H9 (cell line): Measurements from ENCODE around the gene FOXJ3. TPM values are rescaled to one million over a fixed set of nuclear protein-coding genes. Genes with fewer than 3 reads are reported as not detected.

Experiments used
- DNase-seq: peaks from one replicate; pipeline ENCODE4 v3.0.0-alpha.2; 2017
- H2AFZ ChIP-seq: one replicate; pipeline ENCODE4 v1.6.1; 2013; ENCODE audit warnings: mild to moderate bottlenecking, low read length, control low read depth, moderate library complexity
- H2AK5ac ChIP-seq: 2 replicates; pipeline ENCODE4 v1.6.1; 2013; ENCODE audit warnings: low read length, control low read depth, mixed read lengths; ENCODE audit not compliant: insufficient read length
- H2BK120ac ChIP-seq: one replicate; pipeline ENCODE4 v1.6.1; 2013; ENCODE audit warnings: low read depth, mild to moderate bottlenecking, low read length, control low read depth, inconsistent platforms; ENCODE audit not compliant: poor library complexity, severe bottlenecking
- H2BK12ac ChIP-seq: 2 replicates; pipeline ENCODE4 v1.6.1; 2013; ENCODE audit warnings: low read length, control low read depth, mixed read lengths, low read depth; ENCODE audit not compliant: insufficient read length
- H2BK15ac ChIP-seq: 2 replicates; pipeline ENCODE4 v1.6.1; 2013; ENCODE audit warnings: low read depth, low read length, control low read depth
- H2BK20ac ChIP-seq: one replicate; pipeline ENCODE4 v1.6.1; 2013; ENCODE audit warnings: low read depth, mild to moderate bottlenecking, low read length, control low read depth, inconsistent platforms; ENCODE audit not compliant: poor library complexity, severe bottlenecking
- H2BK5ac ChIP-seq: 2 replicates; pipeline ENCODE4 v1.6.1; 2013; ENCODE audit warnings: low read length, control low read depth, mixed read lengths; ENCODE audit not compliant: insufficient read length
- H3K14ac ChIP-seq: 2 replicates; pipeline ENCODE4 v1.6.1; 2013; ENCODE audit warnings: low read length, control low read depth; ENCODE audit not compliant: insufficient read depth
- H3K18ac ChIP-seq: 2 replicates; pipeline ENCODE4 v1.6.1; 2013; ENCODE audit warnings: low read depth, mild to moderate bottlenecking, mixed read lengths, low read length, control low read depth; ENCODE audit not compliant: insufficient read length
- H3K23ac ChIP-seq: 2 replicates; pipeline ENCODE4 v1.6.1; 2013; ENCODE audit warnings: low read length, control low read depth, mixed read lengths, low read depth; ENCODE audit not compliant: insufficient read length
- H3K23me2 ChIP-seq: 2 replicates; pipeline ENCODE4 v1.6.1; 2013; ENCODE audit warnings: low read depth, mild to moderate bottlenecking, mixed read lengths, low read length, control low read depth; ENCODE audit not compliant: insufficient read length, poor library complexity, severe bottlenecking
- H3K27ac ChIP-seq: 2 replicates; pipeline ENCODE4 v1.5.1; 2013; ENCODE audit warnings: low read length, control low read depth, mixed read lengths, low read depth; ENCODE audit not compliant: insufficient read length
- H3K27me3 ChIP-seq: 2 replicates; pipeline ENCODE4 v1.6.1; 2013; ENCODE audit warnings: low read length, control low read depth, inconsistent platforms; ENCODE audit not compliant: insufficient read depth
- H3K4ac ChIP-seq: 2 replicates; pipeline ENCODE4 v1.6.1; 2013; ENCODE audit warnings: low read depth, mild to moderate bottlenecking, control low read depth, inconsistent platforms, low read length, moderate library complexity
- H3K4me1 ChIP-seq: 2 replicates; pipeline ENCODE4 v1.6.1; 2013; ENCODE audit warnings: low read length, control low read depth, inconsistent platforms; ENCODE audit not compliant: insufficient read depth
- H3K4me2 ChIP-seq: 2 replicates; pipeline ENCODE4 v1.6.1; 2013; ENCODE audit warnings: low read length, control low read depth, mixed read lengths; ENCODE audit not compliant: insufficient read length, insufficient read depth
- H3K56ac ChIP-seq: 2 replicates; pipeline ENCODE4 v1.6.1; 2013; ENCODE audit warnings: low read depth, mild to moderate bottlenecking, mixed read lengths, low read length, control low read depth; ENCODE audit not compliant: insufficient read length
- H3K79me1 ChIP-seq: 2 replicates; pipeline ENCODE4 v1.6.1; 2013; ENCODE audit warnings: low read depth, mild to moderate bottlenecking, moderate library complexity, low read length, control low read depth, inconsistent platforms; ENCODE audit not compliant: insufficient read depth, poor library complexity, severe bottlenecking
- H3K79me2 ChIP-seq: 2 replicates; pipeline ENCODE4 v1.6.1; 2013; ENCODE audit warnings: low read length, control low read depth, inconsistent platforms; ENCODE audit not compliant: insufficient read depth
- H3K9ac ChIP-seq: 2 replicates; pipeline ENCODE4 v1.6.1; 2013; ENCODE audit warnings: low read length, control low read depth, mixed read lengths; ENCODE audit not compliant: insufficient read length; ENCODE audit errors: extremely low read depth
- H3K9me3 ChIP-seq: one replicate; pipeline ENCODE4 v1.6.1; 2013; ENCODE audit warnings: low read depth, low read length, inconsistent platforms; ENCODE audit not compliant: control insufficient read depth
- H3T11ph ChIP-seq: one replicate; pipeline ENCODE4 v1.6.1; 2013; ENCODE audit warnings: mild to moderate bottlenecking, low read length, control low read depth, inconsistent platforms
- H4K20me1 ChIP-seq: one replicate; pipeline ENCODE4 v1.6.1; 2013; ENCODE audit not compliant: control insufficient read depth, insufficient read length, insufficient read depth
- H4K5ac ChIP-seq: 2 replicates; pipeline ENCODE4 v1.6.1; 2013; ENCODE audit warnings: low read depth, mild to moderate bottlenecking, mixed read lengths, low read length, control low read depth; ENCODE audit not compliant: insufficient read length
- H4K8ac ChIP-seq: replicated peaks from 2 replicates; pipeline ENCODE4 v1.6.1; 2013; ENCODE audit warnings: low read length, control low read depth, mixed read lengths, low read depth; ENCODE audit not compliant: insufficient read length
- H4K91ac ChIP-seq: 2 replicates; pipeline ENCODE4 v1.6.1; 2013; ENCODE audit warnings: low read depth, mild to moderate bottlenecking, moderate library complexity, mixed read lengths, low read length, control low read depth; ENCODE audit not compliant: insufficient read length
- H3K27ac Mint-ChIP-seq, 3 experiments: 2 replicates in 2 of 3; 3 replicates in 1 of 3; pipeline ENCODE4 v1.8.0; 2020 to 2021; ENCODE audit warnings: mixed read lengths in 3 of 3, mild to moderate bottlenecking in 1 of 3, moderate library complexity in 1 of 3
- H3K27me3 Mint-ChIP-seq: 2 replicates; pipeline ENCODE4 v1.8.0; 2021; ENCODE audit warnings: low read depth, mild to moderate bottlenecking, moderate library complexity, mixed read lengths
- H3K36me3 Mint-ChIP-seq, 3 experiments: 2 replicates in 2 of 3; 3 replicates in 1 of 3; pipeline ENCODE4 v1.8.0; 2020 to 2021; ENCODE audit warnings: low read depth in 3 of 3, mixed read lengths in 3 of 3; ENCODE audit not compliant: insufficient read depth in 1 of 3
- H3K4me1 Mint-ChIP-seq, 2 experiments: 2 replicates each; pipeline ENCODE4 v1.8.0; 2020; ENCODE audit warnings: mixed read lengths in 2 of 2
- H3K4me3 Mint-ChIP-seq, 2 experiments: 2 replicates in 1 of 2; 3 replicates in 1 of 2; pipeline ENCODE4 v1.8.0; 2020 to 2021; ENCODE audit warnings: mild to moderate bottlenecking in 2 of 2, mixed read lengths in 2 of 2, moderate library complexity in 1 of 2
- H3K9me3 Mint-ChIP-seq, 2 experiments: 2 replicates in 1 of 2; 3 replicates in 1 of 2; pipeline ENCODE4 v1.8.0; 2020; ENCODE audit warnings: mild to moderate bottlenecking in 2 of 2, mixed read lengths in 2 of 2, moderate library complexity in 1 of 2
- WGBS: extraction: QIAGEN DNeasy Blood & Tissue Kit; methylation state at CpG from one replicate; pipeline ENCODE4 v1.1.7; 2013; ENCODE audit warnings: missing lambda C conversion rate, low lambda C conversion rate, mixed read lengths; ENCODE audit not compliant: insufficient read length; ENCODE audit errors: extremely low coverage; 5-methylcytosine and 5-hydroxymethylcytosine counted together
- total RNA-seq: library from RNA; stranded (reverse); gene quantifications from 2 replicates; pipeline ENCODE4 v1.2.1, GENCODE V29; 2021
- TF ChIP-seq, protein P1 (sequence below): fragments of 200-600 bp; sonication (generic); conservative IDR thresholded peaks from 3 replicates; pipeline ENCODE4 v1.8.0; 2021; ENCODE audit warnings: antibody characterized with exemption, mild to moderate bottlenecking

The FOXJ3 gene
- total RNA-seq, 1 experiment from 2014 or later: 49.9 TPM

DNA sequence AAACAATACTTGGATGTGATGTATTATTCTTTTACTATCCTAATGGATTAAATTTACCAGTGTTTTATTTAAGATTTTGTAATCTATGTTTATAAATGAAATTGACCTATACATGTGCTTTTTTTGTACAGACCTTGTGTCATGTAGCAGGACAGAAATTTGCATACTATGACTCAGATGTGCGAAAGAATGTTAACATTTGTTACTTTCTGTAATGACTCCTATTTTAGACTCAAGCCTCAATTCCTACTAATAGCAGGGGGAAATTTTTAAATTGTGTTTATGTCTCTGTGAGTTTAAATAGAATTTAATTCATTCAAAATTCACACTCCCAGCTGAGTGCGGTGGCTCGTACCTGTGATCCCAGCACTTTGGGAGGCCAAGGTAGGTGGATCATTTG, 23.8 kb upstream of the FOXJ3 start:
- Mint-ChIP-seq H3K9me3 (no peaks in the 10 kb centered on the region), H3K4me3 (no peak overlapping the region), H3K27me3 (peaks cover 8% of the 10 kb centered on the region), H3K27ac (no peak overlapping the region), H3K4me1 (no peaks in the 10 kb centered on the region), H3K36me3 (no peaks in the 10 kb centered on the region)
- Histone ChIP-seq H3K9ac (no peak overlapping the region), H2BK20ac (no peak overlapping the region), H3K4me1 (no peaks in the 10 kb centered on the region), H2BK15ac (no peak overlapping the region), H3K18ac (no peak overlapping the region), H3K27me3 (no peaks in the 10 kb centered on the region), H2AFZ (no peak overlapping the region), H3K79me1 (no peaks in the 10 kb centered on the region), H3K9me3 (no peaks in the 10 kb centered on the region), H4K5ac (no peak overlapping the region), H3K56ac (no peak overlapping the region), H4K20me1 (no peaks in the 10 kb centered on the region), H3K23ac (no peak overlapping the region), H3K4ac (no peak overlapping the region), H3K14ac (no peak overlapping the region), H3K79me2 (no peaks in the 10 kb centered on the region), H4K8ac (no peak overlapping the region), H3K27ac (no peak overlapping the region), H2BK12ac (no peak overlapping the region), H2BK5ac (no peak overlapping the region), H4K91ac (no peak overlapping the region), H2AK5ac (no peak overlapping the region), H3T11ph (no peak overlapping the region), H3K23me2 (no peaks in the 10 kb centered on the region), H3K4me2 (no peak overlapping the region), H2BK120ac (no peak overlapping the region)
- no peak for DNase-seq
- TF ChIP-seq, protein P1, sequence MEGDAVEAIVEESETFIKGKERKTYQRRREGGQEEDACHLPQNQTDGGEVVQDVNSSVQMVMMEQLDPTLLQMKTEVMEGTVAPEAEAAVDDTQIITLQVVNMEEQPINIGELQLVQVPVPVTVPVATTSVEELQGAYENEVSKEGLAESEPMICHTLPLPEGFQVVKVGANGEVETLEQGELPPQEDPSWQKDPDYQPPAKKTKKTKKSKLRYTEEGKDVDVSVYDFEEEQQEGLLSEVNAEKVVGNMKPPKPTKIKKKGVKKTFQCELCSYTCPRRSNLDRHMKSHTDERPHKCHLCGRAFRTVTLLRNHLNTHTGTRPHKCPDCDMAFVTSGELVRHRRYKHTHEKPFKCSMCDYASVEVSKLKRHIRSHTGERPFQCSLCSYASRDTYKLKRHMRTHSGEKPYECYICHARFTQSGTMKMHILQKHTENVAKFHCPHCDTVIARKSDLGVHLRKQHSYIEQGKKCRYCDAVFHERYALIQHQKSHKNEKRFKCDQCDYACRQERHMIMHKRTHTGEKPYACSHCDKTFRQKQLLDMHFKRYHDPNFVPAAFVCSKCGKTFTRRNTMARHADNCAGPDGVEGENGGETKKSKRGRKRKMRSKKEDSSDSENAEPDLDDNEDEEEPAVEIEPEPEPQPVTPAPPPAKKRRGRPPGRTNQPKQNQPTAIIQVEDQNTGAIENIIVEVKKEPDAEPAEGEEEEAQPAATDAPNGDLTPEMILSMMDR: no peak
- no CpG with 5 or more reads among the region's 3 CpGs for WGBS
